ENCODE data around the gene PRKCSH. TPM values are rescaled to one million over a fixed set of nuclear protein-coding genes. Genes with fewer than 3 reads are reported as not detected.
"Not testable (repeated sequence)": the region's sequence is repeated elsewhere in the genome, so short reads cannot be mapped to it uniquely, and the experiment has no call there.

The PRKCSH gene
- total RNA-seq, 1 donor from 2014 or later, result 79.1 TPM

GRCh38 chr19:11473725-11474124, 38.3 kb downstream of the PRKCSH start:
- intact Hi-C loops (cut with DNase I), result no loop called here
- DNase-seq (ENCODE audit: extremely low spot score in 2 of 2), result no peak
- TF ChIP-seq CTCF (IDR thresholded peaks at IDR 0.05), result no peak
- TF ChIP-seq POLR2AphosphoS5 (IDR thresholded peaks at IDR 0.05; ENCODE audit: insufficient read depth in 1 of 2, low read depth in 1 of 2), result no peak
- no peak for TF ChIP-seq POLR2A (IDR thresholded peaks at IDR 0.05)
- no peaks in the 10 kb centered on the region for H3K36me3 ChIP-seq
- no peaks in the 10 kb centered on the region for H3K9me3 ChIP-seq
- H3K4me3 ChIP-seq, result no peak overlapping the region
- no peak overlapping the region for H3K27ac ChIP-seq
- no peaks in the 10 kb centered on the region for H3K4me1 ChIP-seq
- H3K27me3 ChIP-seq, result no peaks in the 10 kb centered on the region

- H3K4me1 ChIP-seq, result peaks cover 13% of the 10 kb centered on the region
- H3K4me3 ChIP-seq; intact Hi-C loops (cut with DNase I); DNase-seq (ENCODE audit: extremely low spot score in 2 of 2); H3K27me3 ChIP-seq; H3K36me3 ChIP-seq; H3K27ac ChIP-seq; H3K9me3 ChIP-seq: not testable (repeated sequence)
These were observed 39.9 kb downstream of the PRKCSH start for GRCh38 chr19:11475343-11475742.

- H3K27ac ChIP-seq, result no peak overlapping the region
These were observed 40.4 kb downstream of the PRKCSH start for GRCh38 chr19:11475861-11476260.

GRCh38 chr19:11478167-11479089, 43.0 kb downstream of the PRKCSH start:
- H3K27me3 ChIP-seq, result no peaks in the 10 kb centered on the region
- peaks cover 0 to 1% of the 10 kb centered on the region in 2 donors for H3K36me3 ChIP-seq
- peaks cover 37% of the 10 kb centered on the region for H3K4me1 ChIP-seq
- no peak overlapping the region for H3K27ac ChIP-seq
- no peaks in the 10 kb centered on the region for H3K9me3 ChIP-seq
- no peak for DNase-seq (ENCODE audit: extremely low spot score in 2 of 2)
- intact Hi-C loops (cut with DNase I), result no loop called here
- no peak for TF ChIP-seq POLR2A (IDR thresholded peaks at IDR 0.05)
- TF ChIP-seq CTCF (IDR thresholded peaks at IDR 0.05), result no peak
- no peak for TF ChIP-seq POLR2AphosphoS5 (IDR thresholded peaks at IDR 0.05; ENCODE audit: insufficient read depth in 1 of 2, low read depth in 1 of 2)
- no peak overlapping the region for H3K4me3 ChIP-seq

More at GRCh38 chr19:11475861-11476260, 40.4 kb downstream of the PRKCSH start:
- Histone ChIP-seq H3K27me3 (no peaks in the 10 kb centered on the region), H3K4me1 (peaks cover 18% of the 10 kb centered on the region), H3K9me3 (no peaks in the 10 kb centered on the region), H3K4me3 (no peak overlapping the region), H3K36me3 (no peaks in the 10 kb centered on the region)
- intact Hi-C loops (cut with DNase I), result no loop called here
- DNase-seq (ENCODE audit: extremely low spot score in 2 of 2), result no peak
- no peak for TF ChIP-seq POLR2AphosphoS5 (IDR thresholded peaks at IDR 0.05; ENCODE audit: insufficient read depth in 1 of 2, low read depth in 1 of 2)
- TF ChIP-seq POLR2A (IDR thresholded peaks at IDR 0.05), result no peak
- TF ChIP-seq CTCF (IDR thresholded peaks at IDR 0.05), result no peak

GRCh38 chr19:11479090-11479897, 43.9 kb downstream of the PRKCSH start:
- H3K4me3 ChIP-seq, result peak overlapping the region in 1 of 2 donors; percentile 29
- H3K27ac ChIP-seq, result no peak overlapping the region
- H3K4me1 ChIP-seq, result peaks cover 37% of the 10 kb centered on the region
- no peak for TF ChIP-seq CTCF (IDR thresholded peaks at IDR 0.05)
- TF ChIP-seq POLR2AphosphoS5 (IDR thresholded peaks at IDR 0.05; ENCODE audit: insufficient read depth in 1 of 2, low read depth in 1 of 2), result no peak
- TF ChIP-seq POLR2A (IDR thresholded peaks at IDR 0.05), result no peak
- DNase-seq (ENCODE audit: extremely low spot score in 2 of 2), result no peak
- no peaks in the 10 kb centered on the region for H3K27me3 ChIP-seq
- intact Hi-C loops (cut with DNase I), result no loop called here
- H3K9me3 ChIP-seq, result no peaks in the 10 kb centered on the region
- H3K36me3 ChIP-seq, result peaks cover 0 to 7% of the 10 kb centered on the region in 2 donors

Measured in vagina (tissue), 2 donors.